ENCODE results near the gene BMP3.
"Not testable (repeated sequence)": the region's sequence is repeated elsewhere in the genome, so short reads cannot be mapped to it uniquely, and the experiment has no call there.

BMP3 gene, protein sequence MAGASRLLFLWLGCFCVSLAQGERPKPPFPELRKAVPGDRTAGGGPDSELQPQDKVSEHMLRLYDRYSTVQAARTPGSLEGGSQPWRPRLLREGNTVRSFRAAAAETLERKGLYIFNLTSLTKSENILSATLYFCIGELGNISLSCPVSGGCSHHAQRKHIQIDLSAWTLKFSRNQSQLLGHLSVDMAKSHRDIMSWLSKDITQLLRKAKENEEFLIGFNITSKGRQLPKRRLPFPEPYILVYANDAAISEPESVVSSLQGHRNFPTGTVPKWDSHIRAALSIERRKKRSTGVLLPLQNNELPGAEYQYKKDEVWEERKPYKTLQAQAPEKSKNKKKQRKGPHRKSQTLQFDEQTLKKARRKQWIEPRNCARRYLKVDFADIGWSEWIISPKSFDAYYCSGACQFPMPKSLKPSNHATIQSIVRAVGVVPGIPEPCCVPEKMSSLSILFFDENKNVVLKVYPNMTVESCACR

DNA sequence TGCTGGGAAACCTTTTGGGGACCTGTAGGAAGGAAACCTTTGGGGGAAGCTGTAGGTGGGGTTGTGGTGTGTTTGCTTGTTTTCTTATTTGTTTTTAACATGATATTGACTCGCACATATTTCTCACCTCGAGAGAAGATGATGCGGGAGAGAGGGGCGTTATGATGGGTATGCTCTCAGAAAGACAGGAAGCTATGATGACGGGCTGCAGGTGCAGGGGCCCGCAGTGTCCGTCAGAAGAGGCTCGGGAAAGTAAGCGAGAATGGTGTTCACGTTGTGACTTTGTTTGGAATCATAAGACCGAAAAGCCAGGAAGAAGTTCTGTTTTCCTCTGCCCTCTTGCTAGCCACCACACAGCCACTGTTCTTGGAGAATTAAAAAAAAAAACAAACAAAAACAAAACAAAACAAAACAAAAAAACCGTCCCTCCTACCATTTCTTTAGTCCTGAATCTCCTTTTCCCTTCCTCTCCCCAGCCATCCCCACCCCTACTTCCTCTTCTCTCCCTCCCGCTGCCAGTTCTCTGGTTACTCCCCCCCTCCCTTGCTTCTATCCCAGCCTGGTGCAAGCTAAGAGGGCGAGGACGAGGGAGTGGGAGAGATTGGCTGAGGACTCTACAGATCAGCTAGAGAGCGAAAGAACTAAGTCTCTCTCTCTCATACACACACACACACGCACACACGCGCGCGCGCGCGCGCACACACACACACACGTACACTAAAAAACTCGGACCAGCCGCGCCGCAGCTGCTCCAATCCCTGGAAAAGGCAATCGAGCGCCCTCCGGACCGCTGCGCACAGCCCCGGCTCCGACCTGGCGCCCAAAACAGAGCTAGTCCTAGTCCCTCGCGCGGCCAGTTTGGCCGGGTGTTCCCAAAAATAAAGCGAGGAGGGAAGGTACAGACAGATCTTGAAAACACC lies at the start of gene BMP3:
BMP3 (plus strand) TSS at position 648 of the 920 bp plus-strand sequence. CDS start 577 bp downstream, outside the sequence.
- no peak for DNase-seq

- DNase-seq: no peak
Observed at GRCh38 chr4:80986011-80986410, 44.5 kb upstream of the BMP3 start.

DNA sequence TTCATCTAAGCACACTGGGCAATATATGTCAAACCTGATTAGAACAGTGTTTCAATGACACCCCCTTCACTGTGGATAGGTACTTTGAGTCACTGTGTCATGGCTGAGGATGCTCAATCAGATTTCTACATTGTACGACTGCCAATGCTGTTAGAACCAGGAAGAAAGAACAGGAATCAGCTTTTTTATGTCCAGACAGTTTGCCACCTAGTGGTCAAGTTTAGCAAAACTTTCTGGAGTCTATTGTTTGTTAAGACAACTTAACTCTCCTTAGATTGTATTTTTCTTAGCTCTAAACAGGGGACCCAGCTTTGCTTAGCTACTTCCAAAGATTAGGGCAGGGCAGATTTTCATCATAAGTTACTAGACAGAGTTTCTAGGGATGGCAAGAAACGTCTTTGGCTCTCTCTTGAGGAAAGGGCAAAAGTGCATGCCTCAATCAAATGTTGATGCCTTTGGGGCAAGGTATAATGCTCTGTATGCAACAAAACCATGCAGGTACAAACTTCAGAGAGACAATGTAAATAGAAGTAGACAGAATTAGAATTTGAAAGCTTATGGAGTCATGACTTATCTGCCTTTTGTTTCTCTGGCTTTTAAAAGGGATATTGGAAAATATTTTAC lies 40.5 kb upstream of the BMP3 start:
- peak; percentile 30 for DNase-seq

GRCh38 chr4:80990851-80991250 lies 39.7 kb upstream of the BMP3 start:
- no peak for DNase-seq

DNA sequence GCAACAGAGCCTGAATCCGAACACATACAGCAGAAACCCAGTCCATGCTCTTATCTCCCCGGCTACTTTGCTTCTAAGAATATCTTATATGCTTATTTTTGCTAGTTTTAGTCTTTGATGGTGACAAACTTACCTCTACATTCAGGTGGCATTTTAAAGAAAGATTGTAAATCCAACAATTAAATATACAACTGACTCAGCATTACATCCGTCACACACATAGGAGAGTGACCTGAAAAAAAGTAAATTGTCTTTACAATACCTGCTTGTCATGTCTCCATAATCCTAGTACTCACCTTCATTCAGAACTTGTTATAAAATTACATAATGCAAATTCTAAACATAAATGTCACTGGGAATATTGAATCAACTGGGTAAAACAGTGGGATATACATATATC lies 30.6 kb upstream of the BMP3 start:
- no peak for DNase-seq

GRCh38 chr4:81003597-81004111 lies 26.9 kb upstream of the BMP3 start:
- no peak for DNase-seq

- DNase-seq: no peak
Observed at GRCh38 chr4:81007417-81007816, 23.1 kb upstream of the BMP3 start.

DNA sequence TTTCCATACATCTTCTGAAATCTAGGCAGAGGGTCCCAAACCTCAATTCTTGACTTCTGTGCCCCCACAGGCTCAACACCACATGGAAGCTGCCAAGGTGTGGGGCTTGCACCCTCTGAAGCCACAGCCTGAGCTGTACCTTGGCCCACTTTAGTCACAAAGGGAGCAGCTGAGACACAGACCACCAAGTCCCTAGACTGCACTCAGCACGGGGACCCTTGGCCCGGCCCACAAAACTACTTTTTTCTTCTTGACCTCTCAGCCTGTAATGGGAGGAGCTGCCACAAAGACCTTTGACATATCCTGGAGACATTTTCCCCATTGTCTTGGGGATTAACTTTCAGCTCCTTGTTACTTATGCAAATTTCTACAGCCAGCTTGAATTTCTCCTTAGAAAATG lies 13.9 kb upstream of the BMP3 start:
- not testable (repeated sequence) for DNase-seq

DNA sequence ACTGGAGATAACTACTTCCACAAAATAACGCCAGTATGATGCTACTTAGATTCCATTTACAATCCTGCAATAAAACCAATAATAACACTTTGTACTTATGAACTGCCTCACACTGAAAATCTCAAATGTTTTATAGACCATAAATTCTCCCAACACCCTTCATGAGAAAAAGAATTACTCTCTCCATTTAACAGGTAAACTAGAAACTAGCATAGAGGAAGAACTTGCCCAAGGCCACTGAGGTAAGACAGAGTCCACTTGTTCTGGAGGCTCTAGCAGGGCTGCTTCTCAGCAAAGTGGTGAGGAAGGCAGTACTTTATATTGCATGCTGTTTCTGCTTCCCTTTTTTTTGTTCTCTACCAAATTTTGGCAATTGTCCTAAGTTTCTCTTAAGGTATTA lies 11.5 kb upstream of the BMP3 start:
- DNase-seq: no peak

- no peak for DNase-seq
Observed at GRCh38 chr4:81021142-81021944, 9.2 kb upstream of the BMP3 start.

GRCh38 chr4:81021981-81022380 lies 8.5 kb upstream of the BMP3 start:
- DNase-seq: no peak

DNA sequence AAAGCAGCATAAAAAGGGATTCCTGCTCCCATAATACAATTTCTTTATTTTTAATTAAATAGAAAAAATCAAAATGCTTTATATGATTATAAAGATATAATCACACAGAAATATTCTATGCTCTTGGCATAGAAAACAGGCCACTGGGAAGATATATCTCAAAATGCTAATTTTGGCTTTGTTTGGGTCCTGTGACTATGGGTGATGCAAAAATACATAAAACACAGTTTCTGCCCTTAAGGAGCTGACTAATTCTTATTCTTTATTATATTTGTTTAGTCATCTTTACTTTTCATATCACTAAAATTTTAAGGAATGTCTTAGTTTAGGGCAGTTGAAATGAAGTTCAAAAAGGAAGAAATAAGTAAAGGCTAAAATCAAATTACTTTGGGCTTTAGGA lies 7.0 kb upstream of the BMP3 start:
- no peak for DNase-seq

- no peak for DNase-seq
Observed at GRCh38 chr4:81030981-81031791, 678 bp downstream of the BMP3 start.

DNA sequence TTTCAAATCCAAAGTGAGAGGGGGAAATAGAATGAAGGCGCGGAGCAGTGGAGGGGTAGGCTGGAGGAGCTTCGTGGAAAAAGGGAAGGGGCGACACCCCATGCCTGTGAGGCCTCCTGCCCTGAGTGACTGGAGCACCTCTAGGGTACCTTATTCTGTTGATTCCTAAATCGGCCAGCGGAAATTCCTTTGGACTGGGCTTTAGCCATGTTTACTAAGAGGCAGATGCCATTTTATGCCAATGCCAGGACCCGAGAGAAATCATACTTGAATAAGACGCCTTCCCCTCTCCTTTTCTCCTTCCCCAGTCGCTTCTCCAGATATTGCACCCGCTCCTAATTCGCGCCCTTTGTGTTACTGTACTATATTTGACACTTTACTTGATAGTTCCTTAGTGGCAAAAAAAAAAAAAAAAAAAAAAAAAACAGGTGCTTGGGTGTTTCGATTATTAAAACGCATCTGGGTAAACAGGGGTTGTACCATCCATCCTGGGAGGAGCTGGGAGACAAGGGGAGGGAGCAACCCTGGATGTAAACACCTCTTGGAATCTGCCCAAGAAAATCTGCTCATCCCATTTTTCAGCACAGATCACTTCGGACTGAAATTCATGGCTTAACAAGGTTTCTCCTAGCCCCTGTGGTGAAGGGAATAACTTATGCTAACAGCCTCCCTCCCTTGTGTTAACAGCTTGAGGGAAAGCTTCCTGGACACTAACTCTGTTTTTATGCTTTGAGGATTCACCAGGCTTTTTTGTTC lies 1.5 kb downstream of the BMP3 start:
- DNase-seq: no peak

DNA sequence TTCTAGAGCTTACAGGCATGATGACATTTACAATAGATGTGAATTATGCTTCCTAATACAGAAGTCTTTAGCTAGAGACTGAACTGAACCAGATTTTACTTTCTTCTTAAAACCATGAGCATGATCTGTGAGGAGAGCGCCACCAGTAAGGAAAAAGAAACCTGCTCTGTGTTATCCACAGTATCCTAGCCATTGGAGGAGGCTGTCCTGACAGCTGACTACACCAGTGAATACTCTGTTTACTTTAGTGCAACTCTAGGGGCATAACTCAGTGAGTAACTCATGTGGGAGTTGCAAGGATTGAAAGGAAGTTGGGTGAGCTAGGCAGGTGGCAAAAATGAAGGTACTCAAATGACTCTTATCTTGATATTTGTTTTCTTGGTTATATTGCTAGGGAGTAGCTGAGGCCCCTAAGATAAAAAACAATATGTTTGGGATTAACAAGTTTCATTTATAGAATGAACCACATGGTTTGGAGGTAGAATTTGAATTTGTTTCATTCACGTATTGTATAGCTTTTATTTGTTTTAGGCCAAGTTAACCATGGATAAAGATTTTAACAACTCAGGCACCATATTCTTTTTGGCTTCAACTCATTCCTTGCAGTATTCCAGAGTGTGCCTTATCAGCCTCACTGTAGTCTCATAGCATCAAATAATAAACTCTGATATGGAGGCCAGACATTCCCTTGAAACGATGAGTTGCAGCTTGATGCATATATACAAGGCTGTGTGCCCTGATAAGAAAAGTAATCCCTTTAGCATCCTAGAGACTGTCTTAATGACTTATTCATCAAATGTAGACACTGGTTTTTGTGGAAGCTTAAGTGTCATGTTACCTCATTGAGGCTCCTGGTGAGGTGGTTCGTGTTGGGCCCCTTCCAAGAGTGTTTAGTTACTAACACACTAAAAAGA lies 2.5 kb downstream of the BMP3 start:
- no peak for DNase-seq

GRCh38 chr4:81038636-81039350 lies 8.3 kb downstream of the BMP3 start:
- DNase-seq: no peak

DNA sequence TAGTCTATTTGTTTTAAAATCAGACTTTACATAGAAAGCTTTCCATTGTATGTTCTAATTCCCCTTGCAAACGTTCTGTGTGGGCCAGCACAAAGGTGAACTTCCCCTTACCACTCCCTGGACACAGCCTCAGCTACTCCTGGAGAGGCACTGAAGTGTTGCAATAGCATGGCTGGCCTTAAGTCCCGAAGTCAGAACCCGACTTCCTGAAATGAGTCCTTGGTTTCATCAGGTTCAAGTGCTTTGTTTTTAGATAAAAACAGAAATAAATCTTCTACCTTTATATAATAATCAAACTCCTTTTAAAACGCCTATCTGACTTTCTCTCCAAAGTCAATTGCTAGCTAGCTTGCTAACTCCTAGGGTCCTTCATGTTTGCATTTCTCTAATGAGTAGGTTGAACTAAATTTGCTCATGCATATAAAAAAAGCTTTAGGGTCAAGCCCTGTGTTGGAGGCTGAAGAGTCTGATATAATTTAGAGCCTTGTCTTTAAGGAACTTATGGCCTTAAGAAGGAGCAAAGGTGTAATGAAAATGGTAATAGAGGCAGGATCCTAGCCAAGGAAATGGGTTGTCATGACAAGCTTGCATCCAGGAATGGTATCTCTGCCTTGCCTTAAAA lies 9.0 kb downstream of the BMP3 start:
- DNase-seq: no peak

DNA sequence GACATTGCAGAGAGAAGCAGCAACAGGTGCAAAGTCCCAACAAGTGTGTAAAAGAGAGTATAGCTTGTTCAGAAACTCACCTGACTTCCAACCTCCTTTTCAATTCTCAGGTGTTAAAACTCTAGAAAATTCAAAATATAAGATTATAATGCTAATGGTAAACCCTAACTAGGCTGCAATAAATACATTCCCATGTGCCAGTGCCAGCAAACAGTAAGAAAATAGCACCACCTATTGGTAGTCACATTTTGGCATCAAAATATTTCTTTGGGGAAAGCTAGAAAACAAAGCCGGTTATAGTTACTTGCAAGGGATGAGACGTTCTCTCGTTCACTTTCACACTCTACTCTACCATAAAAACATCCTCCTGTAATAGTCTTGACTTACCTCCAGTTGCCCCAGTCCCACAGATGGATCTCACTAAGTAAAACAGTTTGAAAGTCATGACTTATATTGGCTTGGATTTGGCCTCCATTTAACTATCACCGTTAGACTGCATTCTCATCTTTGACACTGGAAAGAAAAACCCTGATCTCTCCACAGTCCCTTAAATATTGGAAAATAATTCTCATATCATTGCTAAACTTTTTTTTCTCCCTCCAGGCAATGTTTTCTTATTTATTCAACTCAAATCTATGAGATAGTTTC lies 9.6 kb downstream of the BMP3 start:
- DNase-seq: no peak

Measured in CD4-positive, alpha-beta T cell treated with Interleukin-17A for 4 hours (primary cell).